Type B pancreatic cell (in vitro differentiated cells): ENCODE results near the gene SMIM43. TPM values are rescaled to one million over a fixed set of nuclear protein-coding genes. Genes with fewer than 3 reads are reported as not detected.

Source experiments
- DNase-seq: peaks from one replicate; pipeline ENCODE4 v3.0.0; 2021; ENCODE audit warnings: mixed read lengths; ENCODE audit not compliant: unreplicated experiment; ENCODE audit errors: extremely low spot score
- H3K27ac Mint-ChIP-seq: 2 replicates; pipeline ENCODE4 v1.8.0; 2021; ENCODE audit warnings: mild to moderate bottlenecking, mixed read lengths
- H3K27me3 Mint-ChIP-seq: 2 replicates; pipeline ENCODE4 v1.8.0; 2021; ENCODE audit warnings: mixed read lengths
- H3K36me3 Mint-ChIP-seq: 2 replicates; pipeline ENCODE4 v1.8.0; 2021; ENCODE audit warnings: mixed read lengths
- H3K4me1 Mint-ChIP-seq: one replicate; pipeline ENCODE4 v1.8.0; 2021; ENCODE audit warnings: mixed read lengths; ENCODE audit not compliant: unreplicated experiment
- H3K4me3 Mint-ChIP-seq: 2 replicates; pipeline ENCODE4 v1.8.0; 2021; ENCODE audit warnings: mild to moderate bottlenecking, mixed read lengths
- H3K9me3 Mint-ChIP-seq: 2 replicates; pipeline ENCODE4 v1.8.0; 2021; ENCODE audit warnings: mixed read lengths
- CTCF ChIP-seq: fragments of 200-600 bp; sonication (generic); conservative IDR thresholded peaks from 2 replicates; pipeline ENCODE4 v1.5.0; 2021; ENCODE audit warnings: antibody characterized with exemption, mild to moderate bottlenecking
- total RNA-seq: library from RNA; stranded (reverse); gene quantifications from 2 replicates; pipeline ENCODE4 v1.2.1, GENCODE V29; 2021; ENCODE audit warnings: low replicate concordance

SMIM43 gene
- total RNA-seq, 1 donor from 2014 or later = 0.60 TPM

- Mint-ChIP-seq H3K27ac (no peak overlapping the region), H3K4me3 (no peak overlapping the region), H3K4me1 (no peaks in the 10 kb centered on the region), H3K9me3 (no peaks in the 10 kb centered on the region), H3K27me3 (peaks cover 20% of the 10 kb centered on the region), H3K36me3 (no peaks in the 10 kb centered on the region)
- no peak for TF ChIP-seq CTCF
- DNase-seq = no peak
Observed at GRCh38 chr4:121794505-121795188, 29.7 kb upstream of the SMIM43 start.

- no peaks in the 10 kb centered on the region for H3K9me3 Mint-ChIP-seq
- H3K4me1 Mint-ChIP-seq = no peaks in the 10 kb centered on the region
- H3K27me3 Mint-ChIP-seq = peaks cover 31% of the 10 kb centered on the region
- no peaks in the 10 kb centered on the region for H3K36me3 Mint-ChIP-seq
- no peak for DNase-seq
- no peak for TF ChIP-seq CTCF
- no peak overlapping the region for H3K4me3 Mint-ChIP-seq
- no peak overlapping the region for H3K27ac Mint-ChIP-seq
Observed at GRCh38 chr4:121792966-121793365, 28.0 kb upstream of the SMIM43 start.

GRCh38 chr4:121791481-121791880 is 26.5 kb upstream of the SMIM43 start:
- no peak for TF ChIP-seq CTCF
- H3K27me3 Mint-ChIP-seq = peaks cover 36% of the 10 kb centered on the region
- H3K36me3 Mint-ChIP-seq = no peaks in the 10 kb centered on the region
- no peaks in the 10 kb centered on the region for H3K9me3 Mint-ChIP-seq
- H3K27ac Mint-ChIP-seq = no peak overlapping the region
- DNase-seq = no peak
- no peak overlapping the region for H3K4me3 Mint-ChIP-seq
- no peaks in the 10 kb centered on the region for H3K4me1 Mint-ChIP-seq

- Mint-ChIP-seq H3K9me3 (no peaks in the 10 kb centered on the region), H3K4me1 (no peaks in the 10 kb centered on the region), H3K27me3 (peaks cover 32% of the 10 kb centered on the region), H3K36me3 (no peaks in the 10 kb centered on the region), H3K4me3 (no peak overlapping the region), H3K27ac (no peak overlapping the region)
- no peak for DNase-seq
- TF ChIP-seq CTCF = no peak
Observed at GRCh38 chr4:121790976-121791375, 26.0 kb upstream of the SMIM43 start.

GRCh38 chr4:121789960-121790829 is 25.2 kb upstream of the SMIM43 start:
- no peak for DNase-seq
- Mint-ChIP-seq H3K4me3 (no peak overlapping the region), H3K27me3 (peaks cover 30% of the 10 kb centered on the region), H3K4me1 (no peaks in the 10 kb centered on the region), H3K27ac (no peak overlapping the region), H3K36me3 (no peaks in the 10 kb centered on the region), H3K9me3 (no peaks in the 10 kb centered on the region)
- TF ChIP-seq CTCF = no peak
